Suprapubic skin (tissue), 4 donors: ENCODE results near the gene SIX4.

Experiments
- EP300 ChIP-seq: sonication (generic); formaldehyde crosslinking; IDR thresholded peaks from one replicate; pipeline ENCODE4 v1.6.1; 2017; ENCODE audit warnings: antibody characterized with exemption
- POLR2A ChIP-seq, 2 donors: fragments of 450-650 bp; IDR thresholded peaks; one replicate each; pipeline ENCODE4 v1.6.1; 2017; ENCODE audit warnings: antibody characterized with exemption in 2 of 2, mild to moderate bottlenecking in 2 of 2, moderate library complexity in 2 of 2
- POLR2AphosphoS5 ChIP-seq, 3 donors: sonication (generic); formaldehyde crosslinking; IDR thresholded peaks; one replicate each; pipeline ENCODE4 v1.6.1; 2017; ENCODE audit warnings: antibody characterized with exemption in 3 of 3
- TF ChIP-seq, protein P1 (sequence below), 2 donors: fragments of 200-600 bp in 1 of 2; fragments of 450-650 bp in 1 of 2; sonication (generic) in 1 of 2; IDR thresholded peaks; one replicate each; pipeline ENCODE4 v1.5.1; 2016 to 2019; ENCODE audit warnings: antibody characterized with exemption in 2 of 2, mild to moderate bottlenecking in 1 of 2, moderate library complexity in 1 of 2

GRCh38 chr14:60668431-60669112 is 55.6 kb downstream of the SIX4 start:
- TF ChIP-seq POLR2A (IDR thresholded peaks at IDR 0.05) = no peak
- TF ChIP-seq, protein P1, sequence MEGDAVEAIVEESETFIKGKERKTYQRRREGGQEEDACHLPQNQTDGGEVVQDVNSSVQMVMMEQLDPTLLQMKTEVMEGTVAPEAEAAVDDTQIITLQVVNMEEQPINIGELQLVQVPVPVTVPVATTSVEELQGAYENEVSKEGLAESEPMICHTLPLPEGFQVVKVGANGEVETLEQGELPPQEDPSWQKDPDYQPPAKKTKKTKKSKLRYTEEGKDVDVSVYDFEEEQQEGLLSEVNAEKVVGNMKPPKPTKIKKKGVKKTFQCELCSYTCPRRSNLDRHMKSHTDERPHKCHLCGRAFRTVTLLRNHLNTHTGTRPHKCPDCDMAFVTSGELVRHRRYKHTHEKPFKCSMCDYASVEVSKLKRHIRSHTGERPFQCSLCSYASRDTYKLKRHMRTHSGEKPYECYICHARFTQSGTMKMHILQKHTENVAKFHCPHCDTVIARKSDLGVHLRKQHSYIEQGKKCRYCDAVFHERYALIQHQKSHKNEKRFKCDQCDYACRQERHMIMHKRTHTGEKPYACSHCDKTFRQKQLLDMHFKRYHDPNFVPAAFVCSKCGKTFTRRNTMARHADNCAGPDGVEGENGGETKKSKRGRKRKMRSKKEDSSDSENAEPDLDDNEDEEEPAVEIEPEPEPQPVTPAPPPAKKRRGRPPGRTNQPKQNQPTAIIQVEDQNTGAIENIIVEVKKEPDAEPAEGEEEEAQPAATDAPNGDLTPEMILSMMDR (IDR thresholded peaks at IDR 0.05) = no peak
- no peak for TF ChIP-seq POLR2AphosphoS5 (IDR thresholded peaks at IDR 0.05)
- no peak for TF ChIP-seq EP300
